ENCODE measurements around the gene HMSD. TPM values are rescaled to one million over a fixed set of nuclear protein-coding genes. Genes with fewer than 3 reads are reported as not detected.

HMSD gene
- total and polyA plus RNA-seq, 2 of the 13 experiments (the other 11 are each of a cell fraction or from before 2014, with no cell fraction given) = not detected

GRCh38 chr18:63969942-63970808 lies 21.1 kb downstream of the HMSD start, which contains the start of gene SERPINB8 (continued):
- no peak for TF ChIP-seq ZBTB40 (IDR thresholded peaks at IDR 0.05)
- no peak; the same call in 1 of the 2 replicates for TF ChIP-seq ZBTB40 (CRISPR knock-in tag; IDR thresholded peaks at IDR 0.05)
- TF ChIP-seq ZNF776 (CRISPR knock-in tag; IDR thresholded peaks at IDR 0.05) = no peak
- TF ChIP-seq NFATC3 (CRISPR knock-in tag; IDR thresholded peaks at IDR 0.05) = peak; percentile 60; the same call in 1 of the 2 replicates
- TF ChIP-seq NR2F1 (CRISPR knock-in tag; IDR thresholded peaks at IDR 0.05) = no peak
- peak; percentile 76 for TF ChIP-seq ZNF350 (CRISPR knock-in tag; IDR thresholded peaks at IDR 0.05; ENCODE audit: borderline replicate concordance, low read depth)
- no peak for TF ChIP-seq IRF1 (CRISPR knock-in tag; IDR thresholded peaks at IDR 0.05; ENCODE audit: low read depth)
- peak; percentile 70; the same call in 1 of the 2 replicates for TF ChIP-seq DMAP1 (CRISPR knock-in tag; IDR thresholded peaks at IDR 0.05)
- no peak for TF ChIP-seq ZNF251 (CRISPR knock-in tag; IDR thresholded peaks at IDR 0.05)
- TF ChIP-seq ZNF362 (CRISPR knock-in tag; IDR thresholded peaks at IDR 0.05; ENCODE audit: borderline replicate concordance) = no peak
- no peak for TF ChIP-seq ZBTB39 (CRISPR knock-in tag; IDR thresholded peaks at IDR 0.05)
- peak; percentile 69; the same call in 1 of the 2 replicates for TF ChIP-seq ZNF430 (CRISPR knock-in tag; IDR thresholded peaks at IDR 0.05)
- peak; percentile 89 for TF ChIP-seq RBFOX2 (IDR thresholded peaks at IDR 0.05; ENCODE audit: low read depth, low read length)
- TF ChIP-seq RNF2 (conservative IDR thresholded peaks at IDR 0.05; ENCODE audit: low read depth) = no peak
- peak; percentile 44; the same call in 1 of the 2 replicates for TF ChIP-seq HOXA3 (CRISPR knock-in tag; IDR thresholded peaks at IDR 0.05)
- peak; percentile 73 for TF ChIP-seq FOSL1 (CRISPR knock-in tag; IDR thresholded peaks at IDR 0.05; ENCODE audit: borderline replicate concordance)
